ENCODE data around the gene SLC6A7. TPM values are rescaled to one million over a fixed set of nuclear protein-coding genes. Genes with fewer than 3 reads are reported as not detected.

The SLC6A7 gene
- total RNA-seq, 1 donor from 2014 or later = not detected

DNA sequence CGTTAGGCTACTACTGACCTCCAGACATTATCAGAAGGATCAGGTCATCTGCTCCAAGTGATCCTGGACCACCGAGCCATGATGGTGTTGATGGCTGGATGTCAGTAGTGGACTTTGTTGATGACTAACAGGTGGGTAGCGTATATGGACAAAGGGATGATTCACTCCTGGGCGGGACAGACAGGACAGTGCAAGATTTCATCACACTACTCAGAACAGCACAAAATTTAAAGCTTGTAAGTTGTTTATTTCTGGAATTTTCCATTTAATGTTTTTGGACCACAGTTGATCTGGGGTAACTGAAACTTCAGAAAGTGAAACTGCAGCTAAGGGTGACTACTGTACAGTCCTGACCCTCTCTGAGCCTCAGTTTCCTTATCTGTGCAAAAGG lies 46.9 kb upstream of the SLC6A7 start:
- no peak for DNase-seq
- H3K27me3 Mint-ChIP-seq (ENCODE audit: unreplicated experiment) = peaks cover 5% of the 10 kb centered on the region
- H3K36me3 Mint-ChIP-seq (ENCODE audit: unreplicated experiment) = no peaks in the 10 kb centered on the region
- H3K9me3 Mint-ChIP-seq (ENCODE audit: unreplicated experiment) = peaks cover 2% of the 10 kb centered on the region
- H3K4me1 Mint-ChIP-seq (ENCODE audit: low read depth, unreplicated experiment) = peaks cover 30% of the 10 kb centered on the region
- TF ChIP-seq, protein P1, sequence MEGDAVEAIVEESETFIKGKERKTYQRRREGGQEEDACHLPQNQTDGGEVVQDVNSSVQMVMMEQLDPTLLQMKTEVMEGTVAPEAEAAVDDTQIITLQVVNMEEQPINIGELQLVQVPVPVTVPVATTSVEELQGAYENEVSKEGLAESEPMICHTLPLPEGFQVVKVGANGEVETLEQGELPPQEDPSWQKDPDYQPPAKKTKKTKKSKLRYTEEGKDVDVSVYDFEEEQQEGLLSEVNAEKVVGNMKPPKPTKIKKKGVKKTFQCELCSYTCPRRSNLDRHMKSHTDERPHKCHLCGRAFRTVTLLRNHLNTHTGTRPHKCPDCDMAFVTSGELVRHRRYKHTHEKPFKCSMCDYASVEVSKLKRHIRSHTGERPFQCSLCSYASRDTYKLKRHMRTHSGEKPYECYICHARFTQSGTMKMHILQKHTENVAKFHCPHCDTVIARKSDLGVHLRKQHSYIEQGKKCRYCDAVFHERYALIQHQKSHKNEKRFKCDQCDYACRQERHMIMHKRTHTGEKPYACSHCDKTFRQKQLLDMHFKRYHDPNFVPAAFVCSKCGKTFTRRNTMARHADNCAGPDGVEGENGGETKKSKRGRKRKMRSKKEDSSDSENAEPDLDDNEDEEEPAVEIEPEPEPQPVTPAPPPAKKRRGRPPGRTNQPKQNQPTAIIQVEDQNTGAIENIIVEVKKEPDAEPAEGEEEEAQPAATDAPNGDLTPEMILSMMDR (IDR thresholded peaks at IDR 0.05; ENCODE audit: partially characterized antibody, unreplicated experiment) = no peak
- H3K4me3 Mint-ChIP-seq (ENCODE audit: unreplicated experiment) = no peak overlapping the region
- no peak overlapping the region for H3K27ac Mint-ChIP-seq (ENCODE audit: unreplicated experiment)

- H3K36me3 Mint-ChIP-seq (ENCODE audit: unreplicated experiment) = no peaks in the 10 kb centered on the region
- peaks cover 5% of the 10 kb centered on the region for H3K27me3 Mint-ChIP-seq (ENCODE audit: unreplicated experiment)
- peaks cover 2% of the 10 kb centered on the region for H3K9me3 Mint-ChIP-seq (ENCODE audit: unreplicated experiment)
- peaks cover 26% of the 10 kb centered on the region for H3K4me1 Mint-ChIP-seq (ENCODE audit: low read depth, unreplicated experiment)
- no peak overlapping the region for H3K27ac Mint-ChIP-seq (ENCODE audit: unreplicated experiment)
- TF ChIP-seq, protein P1 (IDR thresholded peaks at IDR 0.05; ENCODE audit: partially characterized antibody, unreplicated experiment) = no peak
- no peak overlapping the region for H3K4me3 Mint-ChIP-seq (ENCODE audit: unreplicated experiment)
- DNase-seq = no peak
Measured at GRCh38 chr5:150143350-150144245, 46.3 kb upstream of the SLC6A7 start.

DNA sequence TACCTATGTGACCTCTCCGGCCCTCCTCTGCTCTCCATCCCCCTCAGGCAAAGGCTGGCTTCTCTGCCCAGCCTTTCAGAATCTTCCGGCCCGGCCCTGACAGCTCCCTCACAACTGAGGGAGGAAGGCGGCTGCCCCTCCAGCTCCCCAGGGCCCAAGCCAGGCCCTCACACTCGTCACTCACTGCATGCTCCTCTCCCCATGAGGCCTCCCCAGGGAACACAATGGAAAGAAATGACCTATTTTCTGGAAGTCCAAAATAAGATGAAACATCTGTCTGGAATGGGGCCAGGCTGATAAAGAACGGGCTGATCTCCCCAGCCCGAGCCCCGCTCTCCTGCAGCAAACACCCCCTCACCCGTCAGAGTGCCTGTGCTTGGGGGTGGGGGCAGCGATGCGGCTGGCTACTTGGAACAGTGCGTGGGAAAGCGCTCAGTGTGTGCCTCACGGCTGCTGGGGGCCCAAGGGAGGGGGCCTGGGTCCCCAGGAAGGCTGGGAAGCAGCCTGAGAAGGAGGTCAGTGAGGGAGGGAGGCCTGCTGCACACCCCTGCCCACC lies 45.5 kb upstream of the SLC6A7 start:
- TF ChIP-seq, protein P1 (IDR thresholded peaks at IDR 0.05; ENCODE audit: partially characterized antibody, unreplicated experiment) = no peak
- Mint-ChIP-seq H3K4me1 (ENCODE audit: low read depth, unreplicated experiment) (peaks cover 24% of the 10 kb centered on the region), H3K36me3 (ENCODE audit: unreplicated experiment) (no peaks in the 10 kb centered on the region), H3K9me3 (ENCODE audit: unreplicated experiment) (peaks cover 4% of the 10 kb centered on the region), H3K27me3 (ENCODE audit: unreplicated experiment) (peaks cover 7% of the 10 kb centered on the region), H3K4me3 (ENCODE audit: unreplicated experiment) (no peak overlapping the region), H3K27ac (ENCODE audit: unreplicated experiment) (no peak overlapping the region)
- no peak for DNase-seq

- Mint-ChIP-seq H3K9me3 (ENCODE audit: unreplicated experiment) (peaks cover 3% of the 10 kb centered on the region), H3K27ac (ENCODE audit: unreplicated experiment) (no peak overlapping the region), H3K4me3 (ENCODE audit: unreplicated experiment) (peak overlapping the region; percentile 13), H3K4me1 (ENCODE audit: low read depth, unreplicated experiment) (peaks cover 22% of the 10 kb centered on the region), H3K36me3 (ENCODE audit: unreplicated experiment) (no peaks in the 10 kb centered on the region), H3K27me3 (ENCODE audit: unreplicated experiment) (peaks cover 7% of the 10 kb centered on the region)
- TF ChIP-seq, protein P1 (IDR thresholded peaks at IDR 0.05; ENCODE audit: partially characterized antibody, unreplicated experiment) = no peak
- no peak for DNase-seq
Measured at GRCh38 chr5:150144879-150145278, 45.0 kb upstream of the SLC6A7 start.

DNA sequence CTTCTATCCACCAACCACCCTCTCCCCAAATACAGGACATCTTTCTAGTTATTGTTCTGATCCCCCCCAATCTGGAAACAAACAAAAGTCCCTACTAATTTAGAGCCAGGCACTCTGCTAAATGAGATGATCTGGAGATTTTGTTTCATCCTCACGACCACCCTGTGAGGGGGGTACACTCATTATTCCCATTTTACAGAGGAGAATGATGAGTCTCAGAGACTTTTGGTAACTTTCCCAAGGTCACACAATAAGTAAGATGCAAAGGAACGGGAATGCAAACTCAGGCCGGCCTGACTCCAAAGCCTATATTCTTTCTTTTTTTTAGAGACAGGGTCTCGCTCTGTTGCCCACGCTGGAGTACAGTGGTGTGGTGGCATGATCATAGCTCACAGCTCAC lies 43.6 kb upstream of the SLC6A7 start:
- Mint-ChIP-seq H3K9me3 (ENCODE audit: unreplicated experiment) (peaks cover 3% of the 10 kb centered on the region), H3K36me3 (ENCODE audit: unreplicated experiment) (no peaks in the 10 kb centered on the region), H3K27ac (ENCODE audit: unreplicated experiment) (no peak overlapping the region), H3K27me3 (ENCODE audit: unreplicated experiment) (peaks cover 7% of the 10 kb centered on the region), H3K4me1 (ENCODE audit: low read depth, unreplicated experiment) (peaks cover 17% of the 10 kb centered on the region), H3K4me3 (ENCODE audit: unreplicated experiment) (no peak overlapping the region)
- DNase-seq = no peak
- TF ChIP-seq, protein P1 (IDR thresholded peaks at IDR 0.05; ENCODE audit: partially characterized antibody, unreplicated experiment) = no peak
